Esophagus muscularis mucosa (tissue), 4 donors: ENCODE results near the gene BCL2L14. TPM values are rescaled to one million over a fixed set of nuclear protein-coding genes. Genes with fewer than 3 reads are reported as not detected.

Experiments
- DNase-seq: peaks from one replicate; pipeline ENCODE4 v3.0.0-alpha.2; 2017; ENCODE audit errors: extremely low spot score
- H3K27ac ChIP-seq, 4 donors: fragments of 200-600 bp; sonication (generic); replicated peaks in 1 of 4; 1 replicate in 3 of 4; 2 replicates in 1 of 4; pipeline ENCODE4 v1.5.1; 2016 to 2019; ENCODE audit warnings: mild to moderate bottlenecking in 1 of 4
- H3K27me3 ChIP-seq, 4 donors: fragments of 200-600 bp; sonication (generic); one replicate each; pipeline versions ENCODE4 v1.5.1 to v1.6.0; 2016 to 2019
- H3K36me3 ChIP-seq, 4 donors: fragments of 200-600 bp; sonication (generic); one replicate each; pipeline ENCODE4 v1.5.1; 2016 to 2019
- H3K4me1 ChIP-seq, 4 donors: fragments of 200-600 bp; sonication (generic); one replicate each; pipeline ENCODE4 v1.5.1; 2016 to 2019
- H3K4me3 ChIP-seq, 4 donors: fragments of 200-600 bp; sonication (generic); 1 replicate in 2 of 4; 2 replicates in 2 of 4; pipeline ENCODE4 v1.5.1; 2016 to 2019; ENCODE audit warnings: mild to moderate bottlenecking in 4 of 4, moderate library complexity in 1 of 4
- H3K9me3 ChIP-seq, 4 donors: fragments of 200-600 bp; sonication (generic); 1 replicate in 3 of 4; 2 replicates in 1 of 4; pipeline ENCODE4 v1.5.1; 2016 to 2019
- EP300 ChIP-seq: sonication (generic); formaldehyde crosslinking; IDR thresholded peaks from one replicate; pipeline ENCODE4 v1.6.1; 2017; ENCODE audit warnings: antibody characterized with exemption
- POLR2A ChIP-seq: fragments of 450-650 bp; IDR thresholded peaks from one replicate; pipeline ENCODE4 v1.6.1; 2017; ENCODE audit warnings: antibody characterized with exemption, moderate library complexity, mild to moderate bottlenecking, low read depth
- POLR2AphosphoS5 ChIP-seq, 2 donors: sonication (generic); formaldehyde crosslinking; IDR thresholded peaks; one replicate each; pipeline ENCODE4 v1.6.1; 2017; ENCODE audit warnings: antibody characterized with exemption in 2 of 2
- WGBS: methylation state at CpG from one replicate; pipeline ENCODE4 v1.1.5; 2018; 5-methylcytosine and 5-hydroxymethylcytosine counted together
- intact Hi-C: fragments of 100-400 bp; cut with DNase I; formaldehyde crosslinking; loops from one replicate; pipeline ENCODE4 v1.15.1; 2023
- total RNA-seq, 4 donors: library from RNA; depleted of rRNA; stranded (reverse); fragments of >200 nt; gene quantifications; one replicate each; pipeline versions ENCODE4 v1.1.0 to v1.2.1, GENCODE V29; 2016
- TF ChIP-seq, protein P1 (sequence below), 3 experiments: fragments of 200-600 bp in 2 of 3; fragments of 450-650 bp in 1 of 3; sonication (generic) in 2 of 3; IDR thresholded peaks; one replicate each; pipeline ENCODE4 v1.5.1; 2017 to 2019; ENCODE audit warnings: antibody characterized with exemption in 3 of 3, mild to moderate bottlenecking in 2 of 3, moderate library complexity in 1 of 3

The BCL2L14 gene
- total RNA-seq, 4 donors from 2014 or later: not detected

DNA sequence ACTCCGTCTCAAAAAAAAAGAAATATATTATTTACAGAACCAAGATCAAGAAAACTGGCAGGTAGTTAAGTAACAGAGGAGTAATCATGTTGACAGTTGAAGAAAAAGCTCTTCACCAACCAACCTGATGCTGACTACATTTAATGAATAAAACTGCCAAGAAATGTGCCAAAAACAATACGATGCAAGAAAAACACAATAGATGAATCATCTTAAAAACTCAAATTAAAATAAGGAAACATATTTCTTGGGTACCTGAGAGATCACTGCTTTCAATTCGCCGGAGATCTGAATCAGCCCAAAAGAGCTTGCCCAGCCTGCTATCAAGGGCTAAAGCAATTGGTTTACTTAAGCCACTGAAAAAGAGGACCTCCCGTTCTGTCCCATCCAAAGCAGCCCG lies 76.4 kb downstream of the BCL2L14 start:
- Histone ChIP-seq H3K27me3 (no peaks in the 10 kb centered on the region), H3K4me1 (no peaks in the 10 kb centered on the region), H3K27ac (no peak overlapping the region), H3K9me3 (no peaks in the 10 kb centered on the region), H3K4me3 (no peak overlapping the region), H3K36me3 (peaks cover 11 to 58% (median 31%) of the 10 kb centered on the region in 4 donors)
- 92% methylated on average over 6 of the region's 6 CpGs for WGBS
- DNase-seq: no peak
- intact Hi-C loops: no loop called here
- no peak for TF ChIP-seq POLR2A
- no peak for TF ChIP-seq POLR2AphosphoS5 (IDR thresholded peaks at IDR 0.05)
- TF ChIP-seq, protein P1, sequence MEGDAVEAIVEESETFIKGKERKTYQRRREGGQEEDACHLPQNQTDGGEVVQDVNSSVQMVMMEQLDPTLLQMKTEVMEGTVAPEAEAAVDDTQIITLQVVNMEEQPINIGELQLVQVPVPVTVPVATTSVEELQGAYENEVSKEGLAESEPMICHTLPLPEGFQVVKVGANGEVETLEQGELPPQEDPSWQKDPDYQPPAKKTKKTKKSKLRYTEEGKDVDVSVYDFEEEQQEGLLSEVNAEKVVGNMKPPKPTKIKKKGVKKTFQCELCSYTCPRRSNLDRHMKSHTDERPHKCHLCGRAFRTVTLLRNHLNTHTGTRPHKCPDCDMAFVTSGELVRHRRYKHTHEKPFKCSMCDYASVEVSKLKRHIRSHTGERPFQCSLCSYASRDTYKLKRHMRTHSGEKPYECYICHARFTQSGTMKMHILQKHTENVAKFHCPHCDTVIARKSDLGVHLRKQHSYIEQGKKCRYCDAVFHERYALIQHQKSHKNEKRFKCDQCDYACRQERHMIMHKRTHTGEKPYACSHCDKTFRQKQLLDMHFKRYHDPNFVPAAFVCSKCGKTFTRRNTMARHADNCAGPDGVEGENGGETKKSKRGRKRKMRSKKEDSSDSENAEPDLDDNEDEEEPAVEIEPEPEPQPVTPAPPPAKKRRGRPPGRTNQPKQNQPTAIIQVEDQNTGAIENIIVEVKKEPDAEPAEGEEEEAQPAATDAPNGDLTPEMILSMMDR (IDR thresholded peaks at IDR 0.05): no peak
- TF ChIP-seq EP300: no peak

Other genes starting within 250 kb of the BCL2L14 start
- gene LRP6, start 196.1 kb downstream of the BCL2L14 start, total RNA-seq: 10 to 100 TPM; 26.2 to 61.1 (median 34.8) TPM